GM19324 (cell line): ENCODE results near the gene KCNJ5.

Source experiments
- ATAC-seq: cut with Tn5 transposase; IDR thresholded peaks from one replicate; pipeline ENCODE4 v1.9.1; 2021; ENCODE audit warnings: mild to moderate bottlenecking, moderate library complexity; ENCODE audit not compliant: unreplicated experiment, low FRiP score

KCNJ5 gene

GRCh38 chr11:128868841-128869671 lies 22.1 kb upstream of the KCNJ5 start:
- ATAC-seq, result no peak

GRCh38 chr11:128871168-128871610 lies 20.0 kb upstream of the KCNJ5 start:
- ATAC-seq, result no peak

GRCh38 chr11:128872094-128872493 lies 19.1 kb upstream of the KCNJ5 start:
- no peak for ATAC-seq

GRCh38 chr11:128872594-128872993 lies 18.6 kb upstream of the KCNJ5 start:
- no peak for ATAC-seq

DNA sequence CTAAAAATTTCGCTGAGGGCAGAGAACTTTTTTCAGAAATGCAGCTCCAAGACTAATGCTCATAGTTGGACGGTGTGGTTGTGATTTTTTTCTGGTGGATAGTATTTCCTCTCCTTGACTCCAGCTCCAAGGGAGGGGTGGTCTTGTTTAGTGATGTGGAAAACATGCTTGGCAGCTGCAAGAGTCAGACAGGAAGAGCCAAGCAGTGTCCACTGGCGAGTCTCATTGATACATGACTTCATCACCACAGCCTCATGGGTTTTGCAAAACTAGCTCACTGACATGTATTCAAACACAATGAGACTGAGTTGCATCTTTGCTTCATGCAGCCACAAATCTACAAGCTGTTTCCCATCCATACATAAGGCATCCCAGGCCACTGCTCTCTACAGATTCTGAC lies 16.7 kb upstream of the KCNJ5 start:
- no peak for ATAC-seq

GRCh38 chr11:128876133-128876650 lies 15.0 kb upstream of the KCNJ5 start:
- no peak for ATAC-seq

GRCh38 chr11:128877726-128878125 lies 13.4 kb upstream of the KCNJ5 start:
- no peak for ATAC-seq

DNA sequence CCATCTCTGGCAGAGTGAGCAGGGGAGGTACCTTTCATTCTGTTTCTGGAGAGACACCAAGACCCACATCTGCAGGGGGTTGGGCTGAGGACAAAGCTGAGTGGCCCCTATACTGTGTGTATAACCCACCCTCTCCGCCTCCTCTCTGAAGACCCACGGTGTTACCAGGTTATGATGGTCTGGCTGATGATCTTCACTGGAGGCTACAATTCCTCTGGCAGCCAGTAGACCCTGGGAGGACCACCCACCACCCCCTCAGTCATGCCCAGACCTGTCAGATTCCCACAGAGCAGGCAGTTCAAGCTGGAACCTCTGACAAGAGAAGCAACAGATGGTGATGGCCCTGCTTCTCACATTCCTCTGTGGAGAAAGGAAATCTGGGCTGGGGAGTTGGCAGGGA lies 12.7 kb upstream of the KCNJ5 start:
- ATAC-seq, result no peak

DNA sequence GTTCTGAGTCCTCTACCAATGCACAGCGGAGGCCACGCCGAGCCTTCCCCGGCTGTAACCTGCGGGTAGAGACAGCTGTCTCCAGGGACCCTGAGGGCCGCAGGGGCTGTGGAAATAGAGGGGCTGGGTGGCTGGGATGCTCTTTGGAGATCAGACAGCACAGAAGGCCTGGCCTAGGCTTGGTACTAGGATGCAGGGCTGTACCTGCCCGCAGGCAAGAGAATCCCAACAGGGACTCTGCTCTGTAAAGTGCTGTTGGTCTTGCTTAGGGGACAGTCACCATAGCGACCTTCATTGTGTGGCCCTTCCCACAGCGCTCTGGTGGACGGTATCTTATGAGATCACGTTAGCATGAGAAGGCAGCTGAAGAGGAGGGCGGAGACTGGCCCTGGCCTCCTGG lies 11.3 kb upstream of the KCNJ5 start:
- no peak for ATAC-seq

DNA sequence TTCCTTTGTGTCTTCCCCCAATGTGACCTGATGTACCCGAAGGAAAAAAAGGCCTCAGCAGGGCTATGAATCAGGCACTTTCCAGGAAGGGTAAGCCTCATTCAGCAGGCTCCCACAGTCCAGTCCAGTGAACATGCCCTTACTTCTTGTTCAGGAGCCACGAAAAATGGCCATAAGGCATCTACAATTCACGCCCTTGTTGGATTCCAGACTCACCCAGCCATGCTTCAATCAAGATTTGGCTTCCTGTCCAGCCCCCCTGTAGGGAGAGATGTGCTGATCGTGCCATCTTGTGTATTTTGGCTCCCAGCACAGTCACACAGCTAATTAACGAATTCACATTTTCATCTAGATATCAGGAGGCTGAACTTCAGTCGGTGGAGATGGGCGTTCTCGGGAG lies 9.9 kb upstream of the KCNJ5 start:
- no peak for ATAC-seq

DNA sequence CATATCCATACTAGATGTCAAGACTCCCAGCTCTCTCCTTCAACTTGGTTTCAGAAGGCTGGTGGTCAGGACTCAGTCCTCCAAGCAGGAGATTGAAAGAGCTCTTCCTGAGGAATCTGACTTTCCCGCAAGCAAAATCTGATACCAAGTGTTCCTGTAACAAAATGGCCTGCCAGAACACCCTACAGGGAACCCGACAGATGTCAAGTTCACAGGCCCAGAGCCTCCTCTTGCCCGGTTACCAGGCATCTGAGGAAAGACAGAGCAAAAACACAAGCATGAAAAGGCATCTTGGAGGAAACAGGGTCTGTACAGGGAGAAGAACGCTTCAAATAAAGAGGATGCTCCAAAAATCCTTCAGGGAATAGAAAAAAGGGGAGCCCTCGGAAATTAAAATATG lies 8.7 kb upstream of the KCNJ5 start:
- ATAC-seq, result no peak

- ATAC-seq, result no peak
Measured at GRCh38 chr11:128884054-128884453, 7.1 kb upstream of the KCNJ5 start.

- ATAC-seq, result no peak
Measured at GRCh38 chr11:128884703-128885338, 6.3 kb upstream of the KCNJ5 start.

DNA sequence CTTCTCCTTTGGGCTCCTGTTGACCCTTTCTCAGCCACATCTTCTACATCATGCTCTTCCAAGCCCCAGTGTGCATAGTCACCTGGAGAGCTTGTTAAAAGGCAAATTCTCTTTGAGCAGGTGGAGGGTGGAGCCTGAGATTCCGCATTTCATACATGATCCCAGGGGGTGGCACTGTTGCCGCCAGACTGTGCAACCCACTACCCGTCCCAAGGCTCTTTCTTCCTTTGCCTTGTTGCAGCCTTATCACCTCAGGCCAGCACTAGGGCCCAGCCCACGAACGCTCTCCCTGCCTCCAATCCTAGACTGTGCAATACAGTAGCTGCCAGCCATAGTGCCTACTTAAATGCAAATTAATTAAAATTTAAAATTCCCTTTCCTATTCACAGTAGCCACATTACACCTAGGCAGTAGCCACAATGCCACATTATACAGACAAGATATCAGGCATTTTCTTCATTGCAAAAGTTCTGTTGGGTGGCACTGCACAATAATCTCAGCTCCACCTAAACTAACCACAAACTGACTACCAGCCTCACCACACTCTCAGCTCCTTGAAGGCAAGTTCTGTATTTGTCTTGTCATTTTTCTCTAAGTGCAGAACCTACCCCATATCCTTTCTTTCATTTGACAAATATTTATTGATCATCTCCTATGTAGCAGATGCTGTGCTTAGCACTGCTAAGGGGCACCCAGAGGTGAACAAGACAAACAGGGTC lies 4.6 kb upstream of the KCNJ5 start:
- no peak for ATAC-seq

DNA sequence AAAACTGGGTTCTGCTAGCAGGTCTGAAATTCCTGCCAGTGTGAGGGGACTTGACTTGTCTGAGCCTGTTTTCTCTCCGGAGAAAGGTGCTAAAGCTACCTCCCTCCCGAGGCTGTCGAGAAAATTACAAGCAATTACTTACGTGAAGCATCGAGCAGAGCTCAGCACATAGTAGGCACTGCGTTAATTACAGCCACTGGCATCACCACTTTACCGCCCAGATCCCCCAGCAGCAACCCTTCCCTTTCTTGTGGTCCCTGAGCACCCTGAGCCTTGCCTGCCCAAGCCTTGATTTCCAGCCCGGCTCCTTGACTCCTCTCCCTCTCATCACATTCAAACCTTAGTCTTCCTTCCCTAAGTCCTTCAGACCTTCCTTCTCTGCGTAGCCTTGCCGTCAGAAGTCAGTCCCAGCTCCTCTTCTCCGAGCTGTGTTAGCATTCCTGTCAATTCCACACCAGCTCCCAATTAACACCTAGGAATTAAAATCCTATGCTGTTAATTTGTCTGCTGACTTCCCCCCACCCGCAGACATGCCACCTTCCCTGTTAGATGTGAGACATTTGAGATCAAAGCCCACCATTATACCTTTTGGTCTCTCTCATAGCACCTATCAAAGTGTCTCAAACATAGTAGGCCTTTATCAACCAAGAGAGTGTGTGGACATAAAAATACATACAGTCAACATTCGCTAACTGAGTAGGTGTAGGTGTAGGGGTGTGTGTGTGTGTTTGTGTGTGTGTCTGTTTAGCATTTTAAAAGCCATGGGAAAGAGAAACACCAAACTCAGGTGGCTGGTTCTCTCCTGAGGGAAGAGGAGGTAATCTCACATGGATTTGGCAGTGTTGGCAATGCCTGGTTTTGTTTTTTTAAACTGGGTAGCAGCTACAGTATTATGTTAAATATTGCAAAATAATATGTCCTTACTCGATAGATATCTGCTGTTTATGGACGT lies 2.8 kb upstream of the KCNJ5 start:
- no peak for ATAC-seq

- ATAC-seq, result no peak
Measured at GRCh38 chr11:128889657-128890213, 1.4 kb upstream of the KCNJ5 start.

DNA sequence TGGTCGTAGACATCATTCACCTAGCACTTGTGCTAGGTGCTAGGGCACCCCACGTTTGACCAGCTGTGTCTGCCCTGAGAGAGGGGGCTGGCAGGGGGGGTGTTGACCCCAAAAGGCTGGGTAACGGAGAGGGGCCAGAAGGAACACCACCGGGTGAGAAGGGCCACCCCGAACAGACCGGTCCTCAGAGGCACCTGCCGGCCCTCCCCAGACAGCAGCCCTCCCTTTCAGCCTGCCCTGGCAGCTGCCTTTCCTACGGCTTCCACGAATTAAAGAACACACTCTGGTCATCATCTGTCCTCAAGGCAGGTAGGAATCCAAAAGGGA lies 977 bp upstream of the KCNJ5 start:
- ATAC-seq, result no peak

DNA sequence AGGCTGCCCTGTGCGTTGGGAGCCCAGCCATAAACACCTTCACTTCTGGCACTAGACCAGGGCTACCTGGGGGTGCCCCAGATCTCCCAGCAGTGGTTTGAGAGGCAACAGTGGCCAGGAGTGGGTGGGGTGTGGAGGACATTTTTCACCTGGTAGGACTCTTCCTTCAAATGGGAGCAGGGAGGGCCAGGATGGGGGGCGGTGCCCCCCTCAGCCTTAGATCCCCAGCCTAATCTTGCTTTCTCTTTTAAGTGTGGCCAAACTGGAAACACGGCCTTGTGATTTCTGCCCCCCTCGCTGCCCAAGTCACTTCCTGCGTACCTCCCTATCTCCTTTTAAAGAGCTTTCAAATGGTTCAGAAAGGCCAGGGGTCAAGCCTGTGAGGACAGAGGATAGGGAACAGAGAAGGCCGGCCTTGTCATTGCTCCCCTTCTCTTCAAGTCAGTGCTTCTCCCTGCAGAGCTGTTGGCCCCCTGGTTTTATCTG lies 800 bp downstream of the KCNJ5 start:
- ATAC-seq, result no peak

- ATAC-seq, result no peak
Measured at GRCh38 chr11:128892866-128893565, 1.9 kb downstream of the KCNJ5 start.
